Tibial nerve (tissue), 4 donors: Measurements from ENCODE around the gene ROR1.

ENCODE experiments used
- EP300 ChIP-seq, 2 donors: sonication (generic); formaldehyde crosslinking; IDR thresholded peaks; one replicate each; pipeline ENCODE4 v1.6.1; 2017; ENCODE audit warnings: antibody characterized with exemption in 2 of 2, mild to moderate bottlenecking in 1 of 2
- POLR2A ChIP-seq, 2 donors: fragments of 450-650 bp; IDR thresholded peaks; one replicate each; pipeline ENCODE4 v1.6.1; 2017; ENCODE audit warnings: antibody characterized with exemption in 2 of 2, mild to moderate bottlenecking in 2 of 2, moderate library complexity in 2 of 2
- TF ChIP-seq, protein P1 (sequence below), 5 experiments: fragments of 200-600 bp in 3 of 5; fragments of 450-650 bp in 2 of 5; sonication (generic) in 3 of 5; IDR thresholded peaks; one replicate each; pipeline ENCODE4 v1.5.1; 2016 to 2019; ENCODE audit warnings: antibody characterized with exemption in 5 of 5, mild to moderate bottlenecking in 3 of 5, moderate library complexity in 2 of 5

DNA sequence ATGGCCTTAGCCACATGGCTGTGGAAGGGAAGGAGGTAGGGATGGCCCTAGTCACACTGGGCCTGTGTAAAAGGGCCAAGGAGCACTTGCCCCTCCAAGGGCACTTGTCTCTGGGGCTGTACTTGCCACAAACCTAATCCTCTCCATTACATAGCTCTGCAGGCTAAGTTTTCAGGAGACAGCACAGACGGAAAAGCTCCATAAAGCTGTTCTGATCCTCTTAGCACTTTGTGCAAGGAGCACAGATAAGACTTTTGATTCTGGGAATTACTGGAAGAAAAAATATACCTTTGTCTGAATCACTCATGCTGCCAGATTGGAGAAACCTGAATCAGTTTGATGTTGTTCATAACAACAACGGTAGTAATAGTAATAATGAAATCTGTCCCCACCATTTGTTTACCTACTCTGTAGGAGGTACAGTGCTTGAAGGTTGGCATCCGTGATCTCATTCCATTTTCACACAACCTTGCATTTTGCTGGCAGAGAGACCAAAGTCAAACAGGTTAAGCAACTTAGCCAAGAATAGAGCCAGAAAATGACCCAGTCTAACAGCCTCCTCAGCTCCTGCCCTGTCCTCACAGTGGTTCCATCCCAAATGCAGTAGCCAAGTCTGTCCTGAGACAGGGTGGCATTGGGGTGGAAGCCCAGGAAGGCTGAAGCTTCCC, 207.1 kb downstream of the ROR1 start:
- no peak for TF ChIP-seq POLR2A (IDR thresholded peaks at IDR 0.05)
- TF ChIP-seq, protein P1, sequence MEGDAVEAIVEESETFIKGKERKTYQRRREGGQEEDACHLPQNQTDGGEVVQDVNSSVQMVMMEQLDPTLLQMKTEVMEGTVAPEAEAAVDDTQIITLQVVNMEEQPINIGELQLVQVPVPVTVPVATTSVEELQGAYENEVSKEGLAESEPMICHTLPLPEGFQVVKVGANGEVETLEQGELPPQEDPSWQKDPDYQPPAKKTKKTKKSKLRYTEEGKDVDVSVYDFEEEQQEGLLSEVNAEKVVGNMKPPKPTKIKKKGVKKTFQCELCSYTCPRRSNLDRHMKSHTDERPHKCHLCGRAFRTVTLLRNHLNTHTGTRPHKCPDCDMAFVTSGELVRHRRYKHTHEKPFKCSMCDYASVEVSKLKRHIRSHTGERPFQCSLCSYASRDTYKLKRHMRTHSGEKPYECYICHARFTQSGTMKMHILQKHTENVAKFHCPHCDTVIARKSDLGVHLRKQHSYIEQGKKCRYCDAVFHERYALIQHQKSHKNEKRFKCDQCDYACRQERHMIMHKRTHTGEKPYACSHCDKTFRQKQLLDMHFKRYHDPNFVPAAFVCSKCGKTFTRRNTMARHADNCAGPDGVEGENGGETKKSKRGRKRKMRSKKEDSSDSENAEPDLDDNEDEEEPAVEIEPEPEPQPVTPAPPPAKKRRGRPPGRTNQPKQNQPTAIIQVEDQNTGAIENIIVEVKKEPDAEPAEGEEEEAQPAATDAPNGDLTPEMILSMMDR (IDR thresholded peaks at IDR 0.05) = no peak
- TF ChIP-seq EP300 (IDR thresholded peaks at IDR 0.05) = no peak
